Measurements from ENCODE around the gene ELMO2.
A peak's percentile ranks its signal among the peaks of the same experiment; 100 is the strongest.
"Not testable (repeated sequence)": the region's sequence is repeated elsewhere in the genome, so short reads cannot be mapped to it uniquely, and the experiment has no call there.

ELMO2 gene

GRCh38 chr20:46401478-46401860 is 4.9 kb downstream of the ELMO2 start:
- DNase-seq: no peak

DNA sequence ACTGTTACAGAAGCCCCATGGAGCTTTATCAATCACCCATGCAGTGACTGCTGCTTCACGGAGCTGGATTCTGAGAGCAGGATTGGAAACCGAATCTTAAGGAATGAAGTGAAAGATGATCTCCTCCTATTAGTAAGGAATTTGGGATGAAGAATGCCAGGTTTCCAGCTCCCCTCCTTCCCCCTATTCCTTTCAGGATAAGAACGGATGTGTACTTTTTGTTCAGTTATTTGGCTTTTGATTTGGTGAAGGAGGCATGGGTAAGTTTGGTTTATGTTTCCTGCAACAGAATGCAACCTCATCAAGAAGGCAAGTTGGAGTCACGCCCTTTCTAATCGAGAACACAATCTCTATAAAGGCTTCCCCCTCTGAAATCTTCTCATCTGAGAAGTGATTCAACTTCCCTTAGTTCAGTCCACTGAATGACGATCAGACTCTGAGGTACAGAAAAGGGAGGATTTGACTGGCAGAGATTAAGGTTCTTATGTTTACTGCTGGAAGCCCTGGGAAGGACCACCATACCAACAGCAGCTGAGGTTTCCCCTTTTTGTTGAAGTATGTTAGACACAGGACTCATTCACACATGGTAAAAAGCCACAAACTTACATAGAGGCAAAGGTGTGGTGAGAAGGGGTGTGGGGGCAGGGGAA is 5.5 kb downstream of the ELMO2 start:
- DNase-seq: peak; percentile 82

DNA sequence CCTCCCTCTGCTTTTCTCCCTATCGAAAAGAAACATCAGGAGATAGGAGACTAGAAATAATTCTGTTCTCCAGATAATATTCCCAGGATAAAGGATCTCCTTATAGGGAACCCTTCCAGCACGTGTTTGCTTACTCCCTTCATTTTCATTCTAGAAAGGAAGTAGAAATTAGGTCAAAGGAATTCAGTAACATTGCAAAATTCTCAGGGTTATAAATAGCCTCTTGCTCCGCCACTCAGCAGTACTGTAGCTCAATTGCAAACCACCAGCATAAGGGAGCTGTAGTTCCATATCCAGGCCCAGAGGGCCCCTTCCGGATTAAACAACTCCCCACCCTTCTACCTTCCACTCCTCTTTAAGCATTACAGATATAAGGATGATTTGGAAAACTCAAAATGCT is 6.2 kb downstream of the ELMO2 start:
- DNase-seq: peak; percentile 25

- peak; percentile 49 for DNase-seq
Observed at GRCh38 chr20:46399401-46399800, 7.0 kb downstream of the ELMO2 start.

GRCh38 chr20:46398963-46399362 is 7.5 kb downstream of the ELMO2 start:
- DNase-seq: no peak

DNA sequence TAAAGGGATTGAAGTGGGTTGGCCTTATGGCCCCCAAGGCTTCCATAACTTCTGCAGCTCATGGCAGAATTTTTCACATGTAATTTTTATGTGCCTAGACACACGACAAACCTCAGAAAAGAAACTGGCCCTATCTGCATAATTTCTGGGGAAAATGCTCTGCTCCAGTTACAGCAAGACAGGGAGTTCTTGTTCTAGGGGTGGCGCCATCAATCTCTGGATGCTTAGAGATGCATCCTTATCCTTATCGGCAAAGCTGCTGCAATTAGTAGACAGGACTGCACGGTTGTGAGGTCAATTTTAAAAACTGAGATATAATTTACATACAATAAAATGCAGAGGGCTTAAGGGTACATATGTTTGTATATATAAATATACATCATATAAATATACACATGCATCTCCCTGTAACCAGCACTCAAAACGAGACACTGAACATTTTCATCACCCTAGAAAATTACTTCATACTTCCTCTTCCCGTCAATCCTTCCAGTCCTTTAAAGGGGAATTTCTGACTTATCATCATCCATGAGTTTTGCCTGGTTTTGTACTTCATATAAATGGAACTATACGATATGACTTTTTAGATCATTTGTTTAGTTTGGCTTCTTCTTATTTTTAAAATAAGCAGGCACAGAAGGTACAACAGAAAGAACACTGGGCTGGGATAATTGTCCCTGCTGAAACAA is 10.2 kb downstream of the ELMO2 start:
- no peak for DNase-seq

- DNase-seq: no peak
Observed at GRCh38 chr20:46394872-46395760, 11.3 kb downstream of the ELMO2 start.

- no peak for DNase-seq
Observed at GRCh38 chr20:46393967-46394366, 12.4 kb downstream of the ELMO2 start.

GRCh38 chr20:46388937-46389336 is 17.5 kb downstream of the ELMO2 start:
- DNase-seq: no peak

DNA sequence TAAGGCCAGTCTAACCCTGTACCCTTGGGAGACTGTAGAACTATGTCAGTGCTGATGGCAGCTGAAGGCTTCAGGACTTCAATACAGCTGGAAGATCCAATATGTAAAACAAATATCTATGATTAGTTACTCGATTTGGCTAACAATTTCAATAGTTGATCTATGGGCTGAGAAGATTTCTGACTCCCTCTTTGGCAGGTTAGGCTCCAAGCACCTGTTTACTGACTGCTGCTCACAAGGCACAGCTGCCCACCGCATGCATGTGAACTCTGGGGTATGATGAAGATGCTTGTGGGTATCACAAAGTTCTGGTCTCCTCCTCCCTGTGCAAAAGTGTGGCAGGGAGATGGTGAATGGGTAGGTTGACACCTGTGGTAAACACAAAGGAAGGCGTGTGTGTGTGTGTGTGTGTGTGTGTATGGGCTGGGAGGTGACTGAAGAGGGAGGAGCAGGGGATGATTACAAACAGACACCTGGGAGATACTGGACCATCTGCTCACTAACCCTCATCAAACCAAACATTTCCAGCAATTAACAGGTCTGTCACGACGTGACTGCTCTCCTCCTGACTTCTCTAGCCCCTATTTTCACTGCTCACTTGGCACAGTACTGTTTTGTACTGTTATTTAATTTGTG is 18.1 kb downstream of the ELMO2 start:
- no peak for DNase-seq

DNA sequence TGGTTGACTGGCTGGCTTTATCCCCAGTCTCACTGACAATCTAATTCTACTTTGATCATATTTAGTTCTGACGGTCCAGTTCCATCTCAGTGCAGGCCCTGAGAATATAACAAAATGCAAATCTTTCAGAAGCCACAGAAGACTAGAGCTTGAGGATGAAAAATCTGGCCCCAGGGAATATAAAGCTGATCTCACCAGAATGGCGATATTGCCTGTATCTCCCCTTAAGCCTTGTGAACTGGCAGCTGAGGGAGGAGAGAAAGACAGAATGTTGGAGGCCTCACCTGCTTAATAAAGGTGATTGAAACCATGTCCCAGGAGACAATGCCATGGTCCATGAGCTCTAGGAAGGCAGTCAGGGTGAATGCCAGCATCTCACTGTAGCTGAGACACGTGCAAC is 19.4 kb downstream of the ELMO2 start:
- not testable (repeated sequence) for DNase-seq

DNA sequence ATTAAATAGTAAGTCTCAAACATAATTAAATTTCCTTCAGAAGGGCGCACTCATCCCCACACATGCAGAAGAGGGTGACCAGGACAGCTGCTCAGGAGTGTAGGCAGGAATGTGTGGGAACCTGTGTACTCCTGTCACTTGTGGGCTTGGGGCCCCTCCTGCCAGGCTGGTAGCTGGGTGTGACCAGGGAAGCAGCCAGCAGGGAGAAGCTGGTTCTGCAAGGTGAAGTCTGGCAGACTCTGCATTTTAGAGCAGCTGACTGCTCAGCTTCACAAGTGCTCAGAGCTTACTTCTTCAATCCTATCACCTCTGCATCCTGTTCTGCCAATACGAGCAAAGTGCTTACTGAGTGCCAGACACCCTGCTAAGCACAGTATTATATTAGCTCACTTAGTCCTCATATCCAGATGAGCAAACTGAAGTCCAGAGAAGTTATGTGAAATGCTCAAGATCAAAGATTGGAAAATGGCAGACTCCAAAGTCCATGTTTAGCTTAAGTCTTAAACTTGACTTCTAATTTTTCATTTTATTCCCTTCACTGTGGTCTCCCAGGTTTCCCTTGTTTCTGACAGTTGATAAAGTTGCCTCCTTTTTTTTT is 27.9 kb downstream of the ELMO2 start:
- no peak for DNase-seq

GRCh38 chr20:46377518-46377917 is 28.9 kb downstream of the ELMO2 start:
- DNase-seq: no peak

- no peak for DNase-seq
Observed at GRCh38 chr20:46376196-46376785, 30.1 kb downstream of the ELMO2 start.

- DNase-seq: no peak
Observed at GRCh38 chr20:46375771-46376170, 30.6 kb downstream of the ELMO2 start.

GRCh38 chr20:46374383-46374782 is 32.0 kb downstream of the ELMO2 start:
- no peak for DNase-seq

DNA sequence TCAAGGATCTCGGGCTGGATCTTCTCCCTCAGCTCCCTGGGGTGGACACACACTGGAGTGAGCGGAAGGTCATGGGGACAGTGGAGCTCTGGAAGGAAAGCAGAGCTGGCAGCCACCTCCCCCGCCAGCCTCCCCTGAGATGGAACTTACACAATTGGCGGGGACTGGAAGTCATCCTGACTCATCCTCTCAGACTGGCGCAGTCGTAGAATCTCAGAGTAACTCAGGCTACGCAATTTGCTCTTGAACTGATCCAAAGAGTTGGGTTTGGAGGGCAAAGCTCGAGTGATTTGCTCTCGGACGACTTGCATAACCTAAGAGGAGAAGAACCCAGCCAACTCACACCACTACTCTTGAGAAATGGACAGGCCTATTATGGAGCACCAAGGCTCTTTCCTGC is 34.8 kb downstream of the ELMO2 start:
- no peak for DNase-seq

DNA sequence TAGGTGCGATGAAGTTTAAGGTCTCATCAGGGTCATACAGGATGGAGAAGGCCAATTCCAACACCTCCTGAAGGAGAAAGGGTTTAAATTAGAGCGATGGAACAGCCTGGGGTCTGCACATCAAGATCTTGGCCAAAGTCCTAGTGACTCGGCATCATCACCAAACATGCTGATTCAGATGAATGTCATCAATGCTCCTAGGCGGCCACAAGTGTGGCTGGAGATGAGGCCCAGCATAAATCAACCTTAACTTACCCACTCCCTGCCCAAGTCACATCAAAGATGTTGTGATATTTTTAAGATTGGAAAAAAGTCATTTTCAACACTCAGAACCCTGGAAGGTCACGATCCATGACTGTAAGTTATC is 37.5 kb downstream of the ELMO2 start:
- no peak for DNase-seq

GRCh38 chr20:46367967-46368901 is 38.2 kb downstream of the ELMO2 start:
- no peak for DNase-seq

DNA sequence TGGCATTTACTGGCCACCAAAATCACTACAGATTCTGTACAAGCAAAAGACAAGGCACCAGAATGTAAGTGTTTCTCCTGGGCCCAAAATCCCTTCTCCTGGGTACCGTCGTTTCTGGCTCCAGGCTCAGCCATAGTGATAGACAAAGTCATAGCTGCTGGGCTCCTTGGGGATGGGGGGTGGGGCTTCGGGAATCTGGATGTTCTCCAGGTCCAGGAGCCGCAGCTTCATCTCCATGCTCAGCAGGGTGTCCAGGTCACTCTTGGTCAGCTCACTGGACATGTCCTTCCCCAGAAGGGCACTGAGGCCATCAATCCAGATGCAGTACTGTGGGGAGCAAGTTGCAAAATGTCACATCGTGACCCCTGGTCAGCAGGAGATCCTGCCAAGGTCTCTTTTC is 39.2 kb downstream of the ELMO2 start:
- DNase-seq: no peak

GRCh38 chr20:46366826-46367225 is 39.6 kb downstream of the ELMO2 start:
- no peak for DNase-seq
